GM08714 (cell line): ENCODE measurements around the gene TMEM25.

ENCODE experiments used
- H3K4me3 ChIP-seq: fragments of 200-500 bp; sonication (Bioruptor generic); 2 replicates; pipeline ENCODE4 v1.5.1; 2014; ENCODE audit warnings: mild to moderate bottlenecking, low read length, inconsistent platforms
- ZNF274 ChIP-seq: IDR thresholded peaks from 2 replicates; pipeline ENCODE4 v1.6.1; 2012; ENCODE audit warnings: mild to moderate bottlenecking, low read depth, low read length

TMEM25 gene

DNA sequence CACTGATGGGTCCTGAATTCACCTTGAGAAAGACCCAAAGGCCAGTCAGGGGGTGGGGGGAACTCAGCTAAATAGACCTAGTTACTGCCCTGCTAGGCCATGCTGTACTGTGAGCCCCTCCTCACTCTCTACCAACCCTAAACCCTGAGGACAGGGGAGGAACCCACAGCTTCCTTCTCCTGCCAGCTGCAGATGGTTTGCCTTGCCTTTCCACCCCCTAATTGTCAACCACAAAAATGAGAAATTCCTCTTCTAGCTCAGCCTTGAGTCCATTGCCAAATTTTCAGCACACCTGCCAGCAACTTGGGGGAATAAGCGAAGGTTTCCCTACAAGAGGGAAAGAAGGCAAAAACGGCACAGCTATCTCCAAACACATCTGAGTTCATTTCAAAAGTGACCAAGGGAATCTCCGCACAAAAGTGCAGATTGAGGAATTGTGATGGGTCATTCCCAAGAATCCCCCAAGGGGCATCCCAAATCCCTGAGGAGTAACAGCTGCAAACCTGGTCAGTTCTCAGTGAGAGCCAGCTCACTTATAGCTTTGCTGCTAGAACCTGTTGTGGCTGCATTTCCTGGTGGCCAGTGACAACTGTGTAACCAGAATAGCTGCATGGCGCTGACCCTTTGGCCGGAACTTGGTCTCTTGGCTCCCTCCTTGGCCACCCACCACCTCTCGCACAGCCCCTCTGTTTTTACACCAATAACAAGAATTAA, 6.1 kb upstream of the TMEM25 start:
- no peak overlapping the region for H3K4me3 ChIP-seq
- TF ChIP-seq ZNF274 = no peak

DNA sequence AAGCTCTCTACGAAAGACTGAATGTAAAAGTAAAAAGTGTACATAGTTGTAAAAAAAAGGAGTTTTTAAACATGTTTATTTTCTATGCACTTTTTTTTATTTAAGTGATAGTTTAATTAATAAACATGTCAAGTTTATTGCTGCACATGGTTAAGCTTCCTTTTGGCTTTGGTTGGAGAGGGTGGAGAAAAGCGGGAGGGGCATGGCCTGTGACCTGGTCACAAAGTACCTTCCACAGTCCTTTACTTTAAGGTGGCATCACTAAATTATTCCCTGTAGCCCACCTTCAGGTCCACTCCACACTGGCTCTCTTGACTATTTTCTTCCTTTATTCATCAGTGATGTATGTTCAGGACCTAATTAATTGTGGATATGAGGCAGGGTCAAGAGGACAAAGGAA, 4.3 kb upstream of the TMEM25 start:
- no peak for TF ChIP-seq ZNF274
- H3K4me3 ChIP-seq = no peak overlapping the region

DNA sequence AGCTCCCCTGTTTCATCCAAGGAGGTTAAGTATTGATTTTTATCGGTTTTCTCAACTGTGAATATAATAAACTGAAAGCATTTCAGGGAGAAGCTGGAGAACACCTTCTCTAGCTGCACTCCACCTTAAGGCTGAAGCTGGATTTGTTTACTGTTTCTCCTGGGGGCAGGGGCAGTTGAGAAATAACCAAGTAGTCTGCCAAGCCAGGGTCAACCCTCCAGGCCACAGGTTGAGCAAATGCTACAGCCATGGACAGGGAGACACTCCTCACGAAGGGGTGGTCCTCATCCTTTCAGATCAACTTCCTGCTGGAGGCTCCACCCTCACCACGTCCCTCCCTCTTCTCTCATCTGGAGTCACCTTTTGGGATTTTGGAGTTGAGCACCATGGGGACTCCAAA, 3.9 kb upstream of the TMEM25 start, which contains the start of gene TTC36:
Gene TTC36 (plus strand): TSS at position 366 of the 400 bp plus-strand sequence. CDS start 21 bp downstream, at position 387.
- TF ChIP-seq ZNF274 = no peak
- no peak within 1 kb of the TSS for H3K4me3 ChIP-seq

DNA sequence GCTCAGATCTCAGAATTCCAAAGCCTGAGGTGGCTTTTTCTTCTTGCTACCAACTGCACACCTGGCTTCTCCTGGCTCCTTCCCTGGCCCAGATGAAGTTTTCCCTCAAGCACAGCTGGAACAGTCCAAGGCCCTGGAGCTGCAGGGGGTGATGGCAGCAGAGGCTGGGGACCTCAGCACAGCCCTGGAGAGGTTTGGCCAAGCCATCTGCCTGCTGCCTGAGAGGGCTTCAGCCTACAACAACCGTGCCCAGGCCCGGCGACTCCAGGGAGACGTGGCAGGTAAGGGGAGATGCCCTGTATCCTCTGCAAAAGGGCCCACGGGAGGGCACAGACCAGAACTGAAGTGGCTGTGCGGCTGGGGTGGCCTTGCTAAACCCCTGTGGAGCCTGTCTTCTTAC, 2.5 kb upstream of the TMEM25 start:
- no peak overlapping the region for H3K4me3 ChIP-seq
- TF ChIP-seq ZNF274 = no peak

DNA sequence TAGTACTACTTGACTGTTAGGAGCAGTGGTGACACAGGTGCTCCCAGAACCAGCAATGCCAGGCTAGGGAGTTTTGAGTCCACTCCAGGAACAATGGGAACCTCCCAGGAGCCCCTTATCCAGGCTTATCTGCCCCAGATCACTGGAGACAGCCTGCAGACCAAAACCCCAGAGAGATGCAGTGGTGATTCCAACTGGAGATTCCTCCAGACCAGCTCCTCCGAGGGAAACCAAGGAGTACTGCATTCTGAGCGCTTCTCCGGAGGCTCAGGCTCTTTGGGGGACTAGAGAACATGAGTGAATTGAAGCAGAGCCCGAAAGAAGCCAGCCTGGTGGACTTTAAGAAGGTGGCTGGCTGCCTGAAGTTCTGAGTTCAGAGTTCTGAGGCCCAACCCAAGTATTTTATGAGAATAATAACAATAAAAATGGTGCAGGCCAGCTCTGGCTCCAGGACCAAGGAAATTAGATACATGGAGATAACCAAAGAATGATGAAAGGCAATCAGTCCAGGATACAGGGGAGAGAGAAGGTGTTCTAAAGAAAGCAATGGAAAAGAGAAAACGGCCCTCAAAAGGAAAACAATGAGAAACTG, 1.3 kb upstream of the TMEM25 start:
- TF ChIP-seq ZNF274 = no peak
- peak overlapping the region; percentile 73; the same call in 1 of the 2 replicates for H3K4me3 ChIP-seq

DNA sequence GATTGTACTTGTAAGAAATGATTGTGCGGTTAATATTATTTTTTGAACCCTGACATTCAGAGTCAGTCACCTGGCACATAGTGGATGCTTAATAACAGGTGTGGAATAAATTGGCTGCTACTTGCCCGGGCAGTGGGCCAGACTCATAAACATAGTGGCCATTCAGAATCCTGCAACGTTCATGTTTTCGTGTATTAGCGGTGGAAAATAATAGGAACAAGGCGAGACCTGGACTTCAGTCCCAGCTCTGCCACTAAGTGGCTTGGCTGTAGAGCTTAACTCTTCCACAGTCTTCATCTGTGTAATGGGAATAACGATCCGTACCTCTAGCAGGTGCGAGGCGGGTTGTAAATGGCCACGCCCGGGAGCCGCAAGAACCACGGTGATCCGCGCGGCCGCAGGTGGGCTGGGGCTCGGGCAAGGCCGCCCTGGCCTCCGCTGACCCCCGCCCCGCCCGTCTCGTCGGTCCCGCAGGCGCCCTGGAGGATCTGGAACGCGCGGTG, 761 bp upstream of the TMEM25 start:
- peak overlapping the region; percentile 73 for H3K4me3 ChIP-seq
- TF ChIP-seq ZNF274 = no peak

DNA sequence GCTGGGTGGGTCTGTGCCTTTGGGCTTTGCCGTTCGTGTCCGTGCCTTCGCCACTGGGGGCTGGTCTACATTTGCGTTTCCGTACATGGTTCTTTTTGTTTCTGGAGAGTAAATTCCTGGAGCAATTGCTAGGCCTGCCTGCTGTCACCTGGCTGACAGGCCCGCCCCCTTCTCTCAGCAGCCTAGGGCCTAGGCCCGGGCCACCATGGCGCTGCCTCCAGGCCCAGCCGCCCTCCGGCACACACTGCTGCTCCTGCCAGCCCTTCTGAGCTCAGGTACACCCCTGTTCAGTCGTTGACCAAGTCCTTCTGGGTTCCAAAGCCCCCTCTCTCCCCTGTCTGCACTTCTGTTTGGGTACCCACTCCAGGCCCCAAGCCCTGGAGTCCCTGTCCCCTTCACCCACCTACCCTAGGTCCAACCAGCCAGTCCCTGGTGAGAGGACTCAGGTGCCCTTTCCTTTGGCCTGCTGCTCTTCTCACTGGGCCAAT, 649 bp downstream of the TMEM25 start:
- peak overlapping the region; percentile 73 for H3K4me3 ChIP-seq
- no peak for TF ChIP-seq ZNF274

DNA sequence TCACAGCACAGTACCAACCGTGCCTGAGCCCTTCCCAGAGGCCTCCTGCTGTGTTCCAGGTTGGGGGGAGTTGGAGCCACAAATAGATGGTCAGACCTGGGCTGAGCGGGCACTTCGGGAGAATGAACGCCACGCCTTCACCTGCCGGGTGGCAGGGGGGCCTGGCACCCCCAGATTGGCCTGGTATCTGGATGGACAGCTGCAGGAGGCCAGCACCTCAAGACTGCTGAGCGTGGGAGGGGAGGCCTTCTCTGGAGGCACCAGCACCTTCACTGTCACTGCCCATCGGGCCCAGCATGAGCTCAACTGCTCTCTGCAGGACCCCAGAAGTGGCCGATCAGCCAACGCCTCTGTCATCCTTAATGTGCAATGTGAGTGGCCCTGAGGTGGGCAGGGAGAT, 1.1 kb downstream of the TMEM25 start:
- no peak overlapping the region for H3K4me3 ChIP-seq
- no peak for TF ChIP-seq ZNF274

DNA sequence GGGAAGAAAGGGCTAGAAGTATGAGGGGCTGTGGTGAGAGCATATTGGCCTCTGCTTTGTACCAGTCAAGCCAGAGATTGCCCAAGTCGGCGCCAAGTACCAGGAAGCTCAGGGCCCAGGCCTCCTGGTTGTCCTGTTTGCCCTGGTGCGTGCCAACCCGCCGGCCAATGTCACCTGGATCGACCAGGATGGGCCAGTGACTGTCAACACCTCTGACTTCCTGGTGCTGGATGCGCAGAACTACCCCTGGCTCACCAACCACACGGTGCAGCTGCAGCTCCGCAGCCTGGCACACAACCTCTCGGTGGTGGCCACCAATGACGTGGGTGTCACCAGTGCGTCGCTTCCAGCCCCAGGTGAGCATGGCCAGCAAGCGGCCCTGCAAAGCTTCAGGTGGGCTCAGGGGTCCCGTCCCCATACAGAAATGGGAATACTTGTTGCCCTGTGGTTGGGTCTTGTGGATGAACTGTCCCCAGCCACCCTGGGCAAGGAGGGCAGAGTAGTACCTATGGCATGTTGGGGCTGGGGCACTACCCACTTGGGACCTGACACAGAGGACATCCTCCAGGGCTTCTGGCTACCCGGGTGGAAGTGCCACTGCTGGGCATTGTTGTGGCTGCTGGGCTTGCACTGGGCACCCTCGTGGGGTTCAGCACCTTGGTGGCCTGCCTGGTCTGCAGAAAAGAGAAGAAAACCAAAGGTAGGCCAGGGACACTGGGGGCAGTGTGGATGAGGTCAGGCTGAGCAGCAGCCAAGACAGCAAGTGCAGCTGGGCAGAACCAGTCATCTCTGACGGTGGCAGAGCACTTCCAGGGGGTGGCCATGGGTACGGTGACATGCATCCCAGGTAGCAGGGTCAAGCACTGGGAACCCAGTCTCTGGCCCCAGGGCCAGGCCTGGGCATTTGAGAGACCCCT, 2.1 kb downstream of the TMEM25 start:
- TF ChIP-seq ZNF274 = no peak
- H3K4me3 ChIP-seq = no peak overlapping the region

DNA sequence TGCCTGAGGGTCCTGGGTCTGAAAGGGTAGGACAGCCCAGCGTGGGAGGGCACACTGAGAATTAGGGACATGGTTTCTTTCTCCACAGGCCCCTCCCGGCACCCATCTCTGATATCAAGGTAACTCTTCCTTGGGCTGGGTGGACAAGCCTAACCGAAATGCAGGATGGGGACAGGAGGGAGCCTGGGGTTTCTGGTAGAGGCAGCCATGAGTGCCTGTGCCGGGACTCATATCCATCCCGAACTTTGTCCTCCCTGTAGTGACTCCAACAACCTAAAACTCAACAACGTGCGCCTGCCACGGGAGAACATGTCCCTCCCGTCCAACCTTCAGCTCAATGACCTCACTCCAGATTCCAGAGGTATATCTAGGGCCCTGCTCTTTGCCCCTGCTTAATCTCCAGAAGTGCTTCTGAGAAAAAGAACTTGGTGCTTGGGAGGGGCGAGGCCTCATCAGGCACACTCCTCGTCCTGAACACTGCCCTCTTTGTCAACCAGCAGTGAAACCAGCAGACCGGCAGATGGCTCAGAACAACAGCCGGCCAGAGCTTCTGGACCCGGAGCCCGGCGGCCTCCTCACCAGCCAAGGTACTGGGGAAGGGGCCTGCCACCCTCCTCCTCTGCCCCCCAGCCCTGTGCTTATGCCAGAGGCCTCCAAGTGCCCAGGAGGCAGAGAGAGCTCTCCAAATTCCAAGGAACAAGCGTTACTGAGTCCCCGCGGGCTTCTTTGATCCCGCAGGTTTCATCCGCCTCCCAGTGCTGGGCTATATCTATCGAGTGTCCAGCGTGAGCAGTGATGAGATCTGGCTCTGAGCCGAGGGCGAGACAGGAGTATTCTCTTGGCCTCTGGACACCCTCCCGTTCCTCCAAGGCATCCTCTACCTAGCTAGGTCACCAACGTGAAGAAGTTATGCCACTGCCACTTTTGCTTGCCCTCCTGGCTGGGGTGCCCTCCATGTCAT, 3.1 kb downstream of the TMEM25 start:
- TF ChIP-seq ZNF274 = no peak
- no peak overlapping the region for H3K4me3 ChIP-seq

DNA sequence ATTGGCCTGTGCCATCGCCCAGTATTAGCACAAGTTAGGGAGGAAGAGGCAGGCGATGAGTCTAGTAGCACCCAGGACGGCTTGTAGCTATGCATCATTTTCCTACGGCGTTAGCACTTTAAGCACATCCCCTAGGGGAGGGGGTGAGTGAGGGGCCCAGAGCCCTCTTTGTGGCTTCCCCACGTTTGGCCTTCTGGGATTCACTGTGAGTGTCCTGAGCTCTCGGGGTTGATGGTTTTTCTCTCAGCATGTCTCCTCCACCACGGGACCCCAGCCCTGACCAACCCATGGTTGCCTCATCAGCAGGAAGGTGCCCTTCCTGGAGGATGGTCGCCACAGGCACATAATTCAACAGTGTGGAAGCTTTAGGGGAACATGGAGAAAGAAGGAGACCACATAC, 4.3 kb downstream of the TMEM25 start:
- TF ChIP-seq ZNF274 = no peak
- H3K4me3 ChIP-seq = no peak overlapping the region

DNA sequence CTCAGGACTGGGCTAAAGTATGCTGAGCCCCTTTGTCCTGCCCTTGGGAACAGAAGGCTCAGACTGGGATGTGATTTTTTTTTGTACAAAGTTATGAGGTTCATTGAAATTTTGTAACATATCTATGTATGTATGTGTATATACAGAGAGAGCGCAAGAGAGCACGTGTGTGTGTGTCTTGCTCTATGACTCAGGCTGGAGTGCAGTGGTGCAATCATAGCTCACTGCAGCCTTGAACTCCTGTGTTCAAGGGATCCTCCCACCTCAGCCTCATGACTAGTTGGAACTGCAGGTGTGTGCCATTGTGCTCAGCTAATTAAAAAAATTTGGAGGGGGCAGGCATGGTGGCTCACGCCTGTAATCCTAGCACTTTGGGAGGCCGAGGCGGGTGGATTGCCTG, 5.7 kb downstream of the TMEM25 start:
- no peak for TF ChIP-seq ZNF274
- H3K4me3 ChIP-seq = no peak overlapping the region

DNA sequence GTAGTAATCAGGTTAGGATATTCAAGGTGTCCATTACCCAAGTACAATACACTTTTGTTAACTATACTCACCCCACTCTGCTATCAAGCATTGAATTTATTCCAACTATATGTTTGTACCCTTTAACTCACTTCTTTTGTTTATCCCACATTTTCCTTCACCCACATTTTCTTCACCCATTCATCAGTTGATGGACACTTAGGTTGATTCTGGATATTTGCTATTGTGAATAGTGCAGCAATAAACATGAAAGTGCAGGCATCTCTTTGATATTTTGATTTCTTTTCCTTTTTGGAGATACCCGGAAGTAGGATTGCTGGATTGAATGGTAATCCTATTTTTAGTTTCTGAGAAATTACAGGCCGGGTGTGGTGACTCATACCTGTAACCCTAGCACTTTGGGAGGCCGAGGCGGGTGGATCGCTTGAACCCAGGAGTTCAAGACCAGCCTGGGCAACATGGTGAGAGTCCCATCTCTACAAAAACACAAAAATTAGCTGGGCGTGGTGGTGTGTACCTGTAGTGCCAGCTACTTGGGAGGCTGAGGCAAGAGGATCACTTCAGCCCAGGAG, 6.5 kb downstream of the TMEM25 start:
- H3K4me3 ChIP-seq = no peak overlapping the region
- TF ChIP-seq ZNF274 = no peak
